B cell (primary cell): ENCODE results near the gene NUBPL.
"Not testable (repeated sequence)": the region's sequence is repeated elsewhere in the genome, so short reads cannot be mapped to it uniquely, and the experiment has no call there.

Experiments used
- EZH2 ChIP-seq: IDR thresholded peaks from 2 replicates; pipeline ENCODE4 v1.6.1; 2012; ENCODE audit warnings: borderline replicate concordance, low read depth, mild to moderate bottlenecking, moderate library complexity, low read length; ENCODE audit not compliant: insufficient read depth, poor library complexity, severe bottlenecking
- TF ChIP-seq, protein P1 (sequence below): fragments of 200-600 bp; IDR thresholded peaks from one replicate; pipeline ENCODE4 v1.8.0; 2022; ENCODE audit warnings: antibody characterized with exemption, mild to moderate bottlenecking

DNA sequence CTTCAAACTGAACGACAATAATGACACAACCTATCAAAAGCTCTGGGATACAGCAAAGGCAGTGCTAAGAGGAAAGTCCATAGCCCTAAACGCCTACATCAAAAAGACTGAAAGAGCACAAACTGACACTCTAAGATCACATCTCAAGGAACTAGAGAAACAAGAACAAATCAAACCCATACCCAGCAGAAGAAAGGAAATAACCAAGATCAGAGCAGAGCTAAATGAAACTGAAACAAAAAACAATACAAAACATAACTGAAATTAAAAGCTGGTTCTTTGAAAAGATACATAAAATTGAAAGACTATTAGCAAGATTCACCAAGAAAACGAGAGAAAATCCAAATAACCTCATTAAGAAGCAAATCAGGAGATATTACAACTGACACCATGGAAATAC, 306.9 kb downstream of the NUBPL start:
- TF ChIP-seq, protein P1, sequence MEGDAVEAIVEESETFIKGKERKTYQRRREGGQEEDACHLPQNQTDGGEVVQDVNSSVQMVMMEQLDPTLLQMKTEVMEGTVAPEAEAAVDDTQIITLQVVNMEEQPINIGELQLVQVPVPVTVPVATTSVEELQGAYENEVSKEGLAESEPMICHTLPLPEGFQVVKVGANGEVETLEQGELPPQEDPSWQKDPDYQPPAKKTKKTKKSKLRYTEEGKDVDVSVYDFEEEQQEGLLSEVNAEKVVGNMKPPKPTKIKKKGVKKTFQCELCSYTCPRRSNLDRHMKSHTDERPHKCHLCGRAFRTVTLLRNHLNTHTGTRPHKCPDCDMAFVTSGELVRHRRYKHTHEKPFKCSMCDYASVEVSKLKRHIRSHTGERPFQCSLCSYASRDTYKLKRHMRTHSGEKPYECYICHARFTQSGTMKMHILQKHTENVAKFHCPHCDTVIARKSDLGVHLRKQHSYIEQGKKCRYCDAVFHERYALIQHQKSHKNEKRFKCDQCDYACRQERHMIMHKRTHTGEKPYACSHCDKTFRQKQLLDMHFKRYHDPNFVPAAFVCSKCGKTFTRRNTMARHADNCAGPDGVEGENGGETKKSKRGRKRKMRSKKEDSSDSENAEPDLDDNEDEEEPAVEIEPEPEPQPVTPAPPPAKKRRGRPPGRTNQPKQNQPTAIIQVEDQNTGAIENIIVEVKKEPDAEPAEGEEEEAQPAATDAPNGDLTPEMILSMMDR, result not testable (repeated sequence)
- TF ChIP-seq EZH2, result not testable (repeated sequence)
